RWPE2 (cell line): ENCODE results near the gene SHOC1.
"Not testable (repeated sequence)": the region's sequence is repeated elsewhere in the genome, so short reads cannot be mapped to it uniquely, and the experiment has no call there.

Experiments used
- ATAC-seq: fragments of 200-7000 bp; cut with Tn5 transposase; 3 replicates; pipeline ENCODE4 v1.9.1; 2021; ENCODE audit warnings: low read depth
- DNase-seq: peaks from one replicate; pipeline ENCODE4 v3.0.0-alpha.2; 2020; ENCODE audit warnings: low spot score
- H3K27ac ChIP-seq: fragments of 450-650 bp; 2 replicates; pipeline ENCODE4 v1.5.1; 2017; ENCODE audit warnings: mild to moderate bottlenecking; ENCODE audit not compliant: poor library complexity, severe bottlenecking
- H3K27me3 ChIP-seq: fragments of 250-450 bp; sonication (Bioruptor Pico); 2 replicates; pipeline ENCODE4 v1.5.1; 2021; ENCODE audit warnings: mild to moderate bottlenecking, moderate library complexity; ENCODE audit not compliant: insufficient read depth, poor library complexity, severe bottlenecking
- H3K36me3 ChIP-seq: fragments of 250-450 bp; sonication (Bioruptor Pico); 2 replicates; pipeline ENCODE4 v1.5.1; 2020; ENCODE audit warnings: low read depth, mild to moderate bottlenecking, moderate library complexity
- H3K4me1 ChIP-seq: fragments of 250-450 bp; sonication (Bioruptor Pico); 2 replicates; pipeline ENCODE4 v1.5.1; 2021; ENCODE audit warnings: mild to moderate bottlenecking, moderate library complexity; ENCODE audit not compliant: insufficient read depth, poor library complexity, severe bottlenecking
- H3K4me3 ChIP-seq: fragments of 250-450 bp; sonication (Bioruptor Pico); 2 replicates; pipeline ENCODE4 v1.5.1; 2021; ENCODE audit warnings: mild to moderate bottlenecking, moderate library complexity; ENCODE audit not compliant: severe bottlenecking
- H3K9me3 ChIP-seq: fragments of 250-450 bp; sonication (Bioruptor Pico); 2 replicates; pipeline ENCODE4 v1.5.1; 2021; ENCODE audit warnings: mild to moderate bottlenecking, moderate library complexity; ENCODE audit not compliant: severe bottlenecking
- CTCF ChIP-seq: fragments of 450-650 bp; IDR thresholded peaks from one replicate; pipeline ENCODE4 v1.5.1; 2017; ENCODE audit warnings: mild to moderate bottlenecking, moderate library complexity; ENCODE audit not compliant: poor library complexity, severe bottlenecking

The SHOC1 gene

DNA sequence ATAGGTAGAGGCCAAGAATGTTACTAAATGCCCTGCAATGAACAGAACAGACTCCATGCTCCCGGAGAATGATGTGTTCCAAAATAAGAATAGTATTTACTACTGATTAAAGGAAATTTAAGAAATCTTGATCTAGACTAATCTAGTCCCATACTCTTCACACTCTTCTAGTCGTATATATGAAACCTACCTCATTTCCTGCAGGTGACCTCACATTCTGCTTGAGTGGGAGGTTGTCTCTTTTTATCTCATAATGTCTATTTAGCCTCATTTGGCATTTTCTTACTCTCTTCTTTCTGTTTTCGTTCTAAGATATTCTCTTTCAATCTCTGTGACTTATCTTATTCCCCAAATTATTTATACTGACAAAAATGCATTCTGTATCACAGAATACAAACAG, 9.2 kb upstream of the SHOC1 start:
- DNase-seq (no peak), ATAC-seq (no peak)
- no peaks in the 10 kb centered on the region for H3K36me3 ChIP-seq
- H3K4me1 ChIP-seq = peaks cover 22% of the 10 kb centered on the region
- H3K9me3 ChIP-seq = no peaks in the 10 kb centered on the region
- H3K27ac ChIP-seq = no peak overlapping the region
- no peaks in the 10 kb centered on the region for H3K27me3 ChIP-seq
- TF ChIP-seq CTCF = no peak
- H3K4me3 ChIP-seq = no peak overlapping the region

GRCh38 chr9:111799915-111800526, 5.3 kb upstream of the SHOC1 start:
- Histone ChIP-seq H3K36me3 (no peaks in the 10 kb centered on the region), H3K9me3 (no peaks in the 10 kb centered on the region), H3K27me3 (no peaks in the 10 kb centered on the region), H3K4me3 (no peak overlapping the region), H3K27ac (no peak overlapping the region), H3K4me1 (peaks cover 18% of the 10 kb centered on the region)
- ATAC-seq (no peak), DNase-seq (no peak)
- TF ChIP-seq CTCF = no peak

DNA sequence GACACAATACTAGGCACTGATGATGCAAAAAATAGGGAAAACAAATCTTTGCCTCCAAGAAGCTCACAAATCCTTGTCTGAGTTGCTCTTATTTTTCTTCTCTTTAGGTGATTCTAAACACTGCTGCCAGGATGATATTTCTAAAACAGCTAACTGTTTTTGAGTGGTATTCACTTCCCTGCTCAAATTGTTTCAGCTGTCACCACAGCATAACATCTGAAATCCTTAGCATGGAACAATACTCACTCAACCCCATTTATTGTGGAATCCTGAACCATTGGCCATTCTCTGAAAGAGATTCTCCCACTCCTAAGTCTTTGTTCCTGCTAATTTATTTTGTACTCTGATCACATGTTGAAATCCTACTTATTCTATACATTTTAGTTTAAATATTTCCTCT, 4.8 kb upstream of the SHOC1 start:
- Histone ChIP-seq H3K4me1 (peaks cover 15% of the 10 kb centered on the region), H3K36me3 (no peaks in the 10 kb centered on the region), H3K27me3 (no peaks in the 10 kb centered on the region), H3K27ac (no peak overlapping the region), H3K4me3 (no peak overlapping the region), H3K9me3 (no peaks in the 10 kb centered on the region)
- DNase-seq (no peak), ATAC-seq (no peak)
- no peak for TF ChIP-seq CTCF

DNA sequence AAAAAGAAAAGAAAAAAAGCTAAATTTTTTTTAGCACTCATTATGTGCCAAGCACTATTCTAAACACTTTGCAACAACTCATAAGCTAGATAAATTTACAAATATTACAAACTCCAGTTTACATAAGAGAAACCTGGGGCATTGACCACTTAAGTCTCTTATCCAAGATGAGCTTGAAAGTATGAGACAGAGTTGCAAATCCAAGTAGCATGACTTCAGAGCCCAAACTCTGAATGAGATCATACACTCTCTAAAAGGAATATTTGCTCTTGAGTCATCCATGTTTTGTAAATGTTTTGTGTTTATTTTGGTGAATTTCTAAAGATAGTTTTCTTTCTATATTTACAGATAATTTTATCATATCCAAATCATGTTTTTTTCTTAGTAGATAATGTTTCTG, 4.0 kb upstream of the SHOC1 start:
- no peak for DNase-seq
- ATAC-seq = 0 out of 3 replicates have a peak, but pooled peaks have one; percentile 29
- H3K4me1 ChIP-seq = peaks cover 15% of the 10 kb centered on the region
- H3K4me3 ChIP-seq = no peak overlapping the region
- no peaks in the 10 kb centered on the region for H3K36me3 ChIP-seq
- H3K27ac ChIP-seq = no peak overlapping the region
- no peaks in the 10 kb centered on the region for H3K9me3 ChIP-seq
- no peaks in the 10 kb centered on the region for H3K27me3 ChIP-seq
- no peak for TF ChIP-seq CTCF

GRCh38 chr9:111795557-111795839, 761 bp upstream of the SHOC1 start:
- H3K27me3 ChIP-seq = no peaks in the 10 kb centered on the region
- TF ChIP-seq CTCF = no peak
- DNase-seq (no peak), ATAC-seq (peak; percentile 57)
- no peak overlapping the region for H3K4me3 ChIP-seq
- peaks cover 15% of the 10 kb centered on the region for H3K4me1 ChIP-seq
- H3K27ac ChIP-seq = peak overlapping the region; percentile 46
- H3K36me3 ChIP-seq = no peaks in the 10 kb centered on the region
- H3K9me3 ChIP-seq = no peaks in the 10 kb centered on the region

DNA sequence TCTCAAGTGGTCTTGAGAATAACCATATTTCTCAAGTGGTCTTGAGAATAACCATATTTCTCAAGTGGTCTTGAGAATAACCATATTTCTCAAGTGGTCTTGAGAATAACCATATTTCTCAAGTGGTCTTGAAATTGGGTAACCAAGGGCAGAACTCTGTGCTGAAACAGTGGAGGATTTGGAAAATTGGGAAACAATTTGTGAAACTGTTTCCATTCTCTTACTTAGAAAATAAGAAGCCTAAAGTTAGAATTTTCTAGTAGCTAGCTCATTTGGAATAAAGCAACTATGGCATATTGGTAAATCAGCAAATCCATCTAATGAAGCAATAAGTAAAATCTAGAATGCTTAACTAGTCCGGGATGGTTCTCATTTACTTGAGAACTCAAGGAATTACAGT, 2.9 kb downstream of the SHOC1 start:
- not testable (repeated sequence) for H3K27ac ChIP-seq, H3K36me3 ChIP-seq, ATAC-seq, H3K27me3 ChIP-seq, H3K9me3 ChIP-seq, H3K4me3 ChIP-seq, DNase-seq
- H3K4me1 ChIP-seq = peaks cover 20% of the 10 kb centered on the region
